Breast epithelium (tissue), 3 donors: ENCODE data around the gene GPBAR1.

Source experiments
- POLR2AphosphoS5 ChIP-seq, 3 donors: sonication (generic); formaldehyde crosslinking; IDR thresholded peaks; one replicate each; pipeline ENCODE4 v1.6.1; 2017; ENCODE audit warnings: antibody characterized with exemption in 3 of 3
- TF ChIP-seq, protein P1 (sequence below), 3 donors: fragments of 450-650 bp; IDR thresholded peaks; one replicate each; pipeline ENCODE4 v1.5.1; 2016 to 2017; ENCODE audit warnings: antibody characterized with exemption in 3 of 3, mild to moderate bottlenecking in 3 of 3, moderate library complexity in 3 of 3

DNA sequence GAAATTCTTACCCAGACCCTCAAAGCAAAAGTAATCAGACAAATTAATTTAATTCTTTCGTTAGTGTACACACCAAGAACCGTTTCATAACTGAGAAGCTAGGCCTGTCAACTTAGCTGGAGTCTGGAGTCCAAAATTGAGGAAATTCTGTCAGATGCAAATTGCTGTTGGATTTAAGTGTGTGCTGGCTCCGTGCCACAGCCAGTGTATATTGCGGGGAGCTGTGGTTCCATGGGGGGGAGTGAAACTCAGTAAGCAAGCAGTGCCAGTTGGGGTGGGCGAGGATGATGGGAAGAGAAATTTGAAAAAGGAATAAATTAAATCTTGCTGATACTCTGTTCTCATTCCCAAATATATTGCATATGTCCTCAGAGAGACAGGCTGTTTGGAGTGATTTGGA, 39.8 kb upstream of the GPBAR1 start:
- TF ChIP-seq, protein P1, sequence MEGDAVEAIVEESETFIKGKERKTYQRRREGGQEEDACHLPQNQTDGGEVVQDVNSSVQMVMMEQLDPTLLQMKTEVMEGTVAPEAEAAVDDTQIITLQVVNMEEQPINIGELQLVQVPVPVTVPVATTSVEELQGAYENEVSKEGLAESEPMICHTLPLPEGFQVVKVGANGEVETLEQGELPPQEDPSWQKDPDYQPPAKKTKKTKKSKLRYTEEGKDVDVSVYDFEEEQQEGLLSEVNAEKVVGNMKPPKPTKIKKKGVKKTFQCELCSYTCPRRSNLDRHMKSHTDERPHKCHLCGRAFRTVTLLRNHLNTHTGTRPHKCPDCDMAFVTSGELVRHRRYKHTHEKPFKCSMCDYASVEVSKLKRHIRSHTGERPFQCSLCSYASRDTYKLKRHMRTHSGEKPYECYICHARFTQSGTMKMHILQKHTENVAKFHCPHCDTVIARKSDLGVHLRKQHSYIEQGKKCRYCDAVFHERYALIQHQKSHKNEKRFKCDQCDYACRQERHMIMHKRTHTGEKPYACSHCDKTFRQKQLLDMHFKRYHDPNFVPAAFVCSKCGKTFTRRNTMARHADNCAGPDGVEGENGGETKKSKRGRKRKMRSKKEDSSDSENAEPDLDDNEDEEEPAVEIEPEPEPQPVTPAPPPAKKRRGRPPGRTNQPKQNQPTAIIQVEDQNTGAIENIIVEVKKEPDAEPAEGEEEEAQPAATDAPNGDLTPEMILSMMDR (IDR thresholded peaks at IDR 0.05) = no peak
- TF ChIP-seq POLR2AphosphoS5 (IDR thresholded peaks at IDR 0.05) = no peak
